CD4-positive, alpha-beta T cell treated with Interleukin-15 for 1 hour (primary cell): ENCODE data around the gene GDI1.

ENCODE experiments used
- DNase-seq: peaks from one replicate; pipeline ENCODE4 v3.0.0-alpha.2; 2020

GDI1 gene

GRCh38 chrX:154437971-154438893, 1.3 kb downstream of the GDI1 start:
- DNase-seq, result no peak

GRCh38 chrX:154439841-154440240, 2.9 kb downstream of the GDI1 start:
- DNase-seq, result no peak

- no peak for DNase-seq
Observed at GRCh38 chrX:154440623-154441357, 3.8 kb downstream of the GDI1 start.

DNA sequence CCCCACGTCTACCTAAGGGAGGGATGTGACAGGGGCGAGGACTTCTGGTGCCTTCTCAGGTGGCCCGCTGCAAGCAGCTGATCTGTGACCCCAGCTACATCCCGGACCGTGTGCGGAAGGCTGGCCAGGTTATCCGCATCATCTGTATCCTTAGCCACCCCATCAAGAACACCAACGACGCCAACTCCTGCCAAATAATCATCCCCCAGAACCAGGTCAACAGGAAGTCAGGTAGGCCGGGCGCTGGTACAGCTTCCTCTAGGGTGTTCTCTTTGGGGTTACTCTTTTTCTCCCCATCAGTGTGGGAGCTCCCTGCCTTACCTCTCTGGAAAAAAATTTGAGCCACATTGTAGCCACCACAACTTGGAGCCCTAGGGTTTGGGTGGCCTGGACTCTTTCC, 4.6 kb downstream of the GDI1 start:
- no peak for DNase-seq

DNA sequence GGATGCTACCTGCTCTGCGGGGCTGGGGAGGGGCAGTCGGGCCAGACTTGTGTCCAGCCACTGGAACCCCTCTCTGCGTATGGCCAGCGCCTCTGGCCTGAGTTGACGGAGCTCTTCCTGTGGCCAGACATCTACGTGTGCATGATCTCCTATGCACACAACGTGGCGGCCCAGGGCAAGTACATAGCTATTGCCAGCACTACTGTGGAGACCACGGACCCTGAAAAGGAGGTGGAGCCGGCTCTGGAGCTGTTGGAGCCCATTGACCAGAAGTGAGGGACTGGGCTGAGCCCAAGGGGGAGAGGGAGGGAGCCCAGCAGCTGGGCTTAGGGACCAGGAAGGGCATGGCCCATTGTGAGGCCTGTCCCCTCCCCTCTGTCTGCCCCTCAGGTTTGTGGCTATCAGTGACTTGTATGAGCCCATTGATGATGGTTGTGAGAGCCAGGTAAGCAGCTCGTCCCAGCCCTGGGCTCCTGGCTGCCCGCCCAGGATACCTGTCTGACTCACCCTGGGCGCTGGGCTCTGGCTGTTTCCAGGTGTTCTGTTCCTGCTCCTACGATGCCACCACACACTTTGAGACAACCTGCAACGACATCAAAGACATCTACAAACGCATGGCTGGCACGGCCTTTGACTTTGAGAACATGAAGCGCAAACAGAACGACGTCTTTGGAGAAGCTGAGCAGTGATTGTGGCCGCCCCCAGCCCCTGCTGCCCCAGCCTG, 5.2 kb downstream of the GDI1 start:
- no peak for DNase-seq

GRCh38 chrX:154443479-154443910, 6.5 kb downstream of the GDI1 start:
- no peak for DNase-seq

DNA sequence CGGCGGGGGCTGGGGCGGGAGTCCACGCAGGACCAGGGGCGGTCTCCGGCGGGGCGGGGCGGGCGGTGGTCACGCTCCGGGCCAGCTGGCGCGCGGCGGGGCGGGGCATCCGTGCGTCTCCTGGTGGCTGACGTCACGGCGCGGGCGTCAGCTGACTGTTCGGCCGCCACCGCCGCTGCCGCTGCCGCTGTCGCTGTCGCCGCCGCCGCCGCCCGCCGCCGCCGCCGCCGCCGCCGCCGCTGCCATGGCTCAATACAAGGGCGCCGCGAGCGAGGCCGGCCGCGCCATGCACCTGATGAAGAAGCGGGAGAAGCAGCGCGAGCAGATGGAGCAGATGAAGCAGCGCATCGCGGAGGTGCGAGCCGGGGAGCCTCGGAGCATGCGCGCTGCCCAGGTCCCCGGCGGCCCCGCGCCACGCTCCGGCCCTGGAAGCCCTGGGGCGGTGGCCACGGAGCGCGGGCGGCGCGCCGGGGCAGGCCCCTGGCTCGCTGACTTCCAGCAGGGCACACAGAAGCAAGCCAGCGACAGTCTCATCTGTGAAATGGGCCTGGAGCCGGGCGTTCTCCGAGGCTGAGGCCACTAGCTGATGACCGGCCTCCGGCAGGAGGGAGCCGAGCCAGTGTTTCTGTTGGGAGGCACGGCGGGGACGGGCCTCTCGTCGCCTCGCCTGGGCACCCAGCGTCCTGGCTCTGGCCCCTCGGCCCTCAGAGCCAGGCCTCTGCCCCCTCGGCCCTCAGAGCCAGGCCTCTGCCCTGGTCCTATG, 7.2 kb downstream of the GDI1 start, which contains the start of gene FAM50A:
Gene FAM50A (plus strand): TSS at position 150 of the 763 bp plus-strand sequence. CDS start 95 bp downstream, at position 245.
- peak; percentile 78 for DNase-seq

GRCh38 chrX:154444755-154445246, 7.8 kb downstream of the GDI1 start:
- no peak for DNase-seq

GRCh38 chrX:154445776-154446175, 8.8 kb downstream of the GDI1 start:
- no peak for DNase-seq

DNA sequence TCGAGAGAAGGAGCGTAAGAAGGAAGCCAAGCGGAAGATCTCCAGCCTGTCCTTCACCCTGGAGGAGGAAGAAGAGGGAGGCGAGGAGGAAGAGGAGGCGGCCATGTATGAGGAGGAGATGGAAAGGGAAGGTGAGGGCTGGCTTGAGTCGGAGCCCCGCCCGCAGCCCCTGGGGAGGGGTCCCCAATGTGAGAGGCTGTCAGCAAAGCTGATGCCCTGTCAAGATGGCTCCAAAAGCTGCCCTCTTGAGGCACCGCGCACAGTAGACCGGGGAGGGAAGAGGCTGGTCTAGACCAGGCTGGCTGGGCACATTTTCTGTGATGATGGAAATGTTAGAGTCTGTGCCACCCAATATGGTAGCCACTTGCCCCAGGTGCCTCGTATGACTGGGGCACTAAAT, 9.5 kb downstream of the GDI1 start:
- no peak for DNase-seq

DNA sequence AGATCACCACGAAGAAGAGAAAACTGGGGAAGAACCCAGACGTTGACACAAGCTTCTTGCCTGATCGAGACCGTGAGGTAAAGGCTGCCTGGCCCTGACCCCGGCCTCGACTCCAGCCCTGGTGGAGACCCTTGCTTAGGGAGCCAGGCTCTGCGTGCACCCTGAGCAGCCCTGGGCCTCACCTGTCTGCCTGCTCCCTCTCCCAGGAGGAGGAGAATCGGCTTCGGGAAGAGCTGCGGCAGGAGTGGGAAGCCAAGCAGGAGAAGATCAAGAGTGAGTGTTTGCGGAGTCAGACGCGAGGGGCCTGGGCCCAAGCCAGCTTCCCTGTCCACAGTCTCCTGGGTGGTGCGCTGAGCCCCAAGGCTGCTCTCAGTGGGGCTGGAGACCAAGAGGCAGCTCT, 11.5 kb downstream of the GDI1 start:
- DNase-seq, result no peak

DNA sequence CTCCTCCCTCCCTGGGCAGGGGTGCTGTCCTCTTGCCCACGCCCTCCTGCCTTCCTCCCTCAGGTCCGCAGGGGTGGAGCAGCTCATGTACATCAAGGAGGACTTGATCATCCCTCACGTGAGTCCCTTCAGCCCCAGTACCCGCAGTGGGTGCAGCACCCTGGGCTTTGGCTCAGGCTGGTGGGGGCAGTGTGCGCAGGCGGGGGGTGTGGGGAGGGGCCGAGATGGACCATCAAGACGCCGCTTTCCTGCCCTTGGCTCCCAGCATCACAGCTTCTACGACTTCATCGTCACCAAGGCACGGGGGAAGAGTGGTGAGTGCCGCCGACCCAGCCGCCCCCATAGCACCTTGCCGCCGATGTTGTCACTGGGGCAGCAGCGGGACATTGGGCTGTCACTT, 12.7 kb downstream of the GDI1 start:
- no peak for DNase-seq

DNA sequence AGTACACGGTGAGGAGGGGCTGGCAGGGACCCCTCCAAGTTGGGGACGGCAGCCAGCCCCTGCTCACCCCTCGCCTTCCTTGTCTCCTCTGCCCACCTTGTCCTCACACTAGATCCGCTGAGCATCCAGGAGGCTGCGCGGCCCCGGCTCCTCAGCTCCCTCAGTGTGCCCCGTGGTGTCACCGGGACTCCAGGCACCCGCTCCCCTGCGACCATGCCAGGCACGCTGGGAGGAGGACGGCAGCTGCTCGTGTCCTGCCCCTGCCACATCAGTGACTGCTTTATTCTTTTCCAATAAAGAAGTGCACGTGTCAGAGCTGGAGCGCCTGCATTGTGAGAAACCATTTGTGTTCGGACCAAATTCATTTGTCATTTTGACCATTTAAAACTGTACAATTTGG, 13.4 kb downstream of the GDI1 start:
- DNase-seq, result no peak

GRCh38 chrX:154452823-154453222, 15.9 kb downstream of the GDI1 start:
- DNase-seq, result no peak

DNA sequence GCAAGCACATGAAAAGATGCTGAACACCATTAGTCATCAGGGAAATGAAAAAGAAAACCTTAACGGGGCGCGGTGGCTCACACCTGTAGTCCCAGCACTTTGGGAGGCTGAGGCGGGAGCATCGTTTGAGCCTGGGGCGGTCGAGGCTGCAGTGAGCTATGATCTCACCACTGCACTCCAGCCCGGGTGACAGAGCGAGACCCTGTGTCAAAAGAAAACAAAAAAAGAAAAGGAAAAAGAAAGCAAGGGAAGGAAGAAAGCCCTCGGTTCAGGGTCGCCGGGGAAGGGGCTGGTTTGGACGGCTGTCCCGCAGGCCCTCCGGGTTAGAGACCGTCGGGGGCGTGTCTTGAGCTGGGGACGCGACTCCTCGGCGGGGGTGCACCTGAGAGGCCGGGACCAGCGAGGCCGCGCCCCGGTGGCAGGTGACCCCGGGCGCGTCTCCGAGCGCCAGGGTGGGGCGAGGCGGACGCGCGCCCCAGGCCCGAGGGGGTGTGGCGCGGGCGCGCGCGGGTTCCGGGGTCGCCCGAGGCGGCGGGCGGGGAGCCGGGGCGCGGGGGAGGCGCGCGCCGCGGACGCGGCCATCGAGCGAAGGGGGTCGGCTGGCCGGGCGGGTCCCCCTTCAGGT, 20.6 kb downstream of the GDI1 start:
- peak; percentile 73 for DNase-seq

DNA sequence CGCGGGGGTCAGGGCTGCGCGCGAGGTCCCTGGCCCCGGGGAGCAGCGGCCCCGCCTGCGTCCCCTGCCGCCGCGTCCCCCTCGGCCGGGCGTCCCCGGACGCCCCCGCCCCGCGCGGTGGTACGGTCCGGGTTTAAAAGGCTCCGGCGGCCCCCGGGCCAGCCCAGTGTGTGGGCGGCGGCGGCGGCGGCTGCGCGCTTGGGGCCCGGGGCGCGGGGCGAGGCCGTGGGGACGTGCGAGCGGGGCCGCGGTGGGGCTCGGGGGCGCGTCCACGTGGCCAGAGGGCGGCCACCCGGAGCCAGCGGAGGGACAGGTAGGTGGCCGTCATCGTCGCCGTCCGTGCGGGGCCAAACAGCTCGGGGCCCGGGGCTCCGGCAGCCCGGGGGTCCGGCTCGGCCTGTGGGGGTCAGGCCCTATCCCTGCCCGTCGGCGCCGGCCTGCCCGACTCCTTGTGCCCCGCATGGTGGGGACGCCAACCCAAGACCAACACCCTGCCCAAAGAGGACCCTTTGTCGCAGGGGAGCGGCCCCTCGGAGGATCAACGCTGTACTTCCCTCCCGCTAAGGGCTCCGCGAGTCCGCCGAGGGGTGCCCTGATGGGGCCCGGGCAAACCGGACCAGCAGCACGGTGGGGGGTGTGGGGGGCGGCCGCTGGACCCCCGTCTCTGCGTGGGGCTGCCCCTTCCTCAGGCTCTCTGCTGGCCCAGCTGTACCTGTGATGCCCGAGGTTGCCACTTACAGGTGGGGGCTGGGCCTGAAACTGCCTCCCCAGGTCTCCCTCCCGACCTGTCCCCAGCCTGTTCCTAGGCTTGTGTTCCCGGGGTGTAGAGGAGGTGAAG, 21.4 kb downstream of the GDI1 start, which contains the start of gene PLXNA3:
Gene PLXNA3 (plus strand): TSS at position 166 of the 838 bp plus-strand sequence. CDS start 1,903 bp downstream, outside the sequence.
- DNase-seq, result peak; percentile 48

GRCh38 chrX:154458954-154459778, 22.2 kb downstream of the GDI1 start:
- no peak for DNase-seq

GRCh38 chrX:154459832-154460231, 22.9 kb downstream of the GDI1 start:
- DNase-seq, result no peak

DNA sequence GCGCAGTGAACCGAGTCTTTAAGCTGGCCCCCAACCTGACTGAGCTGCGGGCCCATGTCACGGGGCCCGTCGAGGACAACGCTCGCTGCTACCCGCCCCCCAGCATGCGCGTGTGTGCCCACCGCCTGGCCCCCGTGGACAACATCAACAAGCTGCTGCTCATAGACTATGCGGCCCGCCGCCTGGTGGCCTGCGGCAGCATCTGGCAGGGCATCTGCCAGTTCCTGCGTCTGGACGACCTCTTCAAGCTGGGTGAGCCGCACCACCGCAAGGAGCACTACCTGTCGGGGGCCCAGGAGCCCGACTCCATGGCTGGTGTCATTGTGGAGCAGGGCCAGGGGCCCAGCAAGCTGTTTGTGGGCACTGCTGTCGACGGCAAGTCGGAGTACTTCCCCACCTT, 23.4 kb downstream of the GDI1 start:
- DNase-seq, result no peak

- DNase-seq, result no peak
Observed at GRCh38 chrX:154462396-154462795, 25.4 kb downstream of the GDI1 start.
